A204.1 (cell line): Measurements from ENCODE around the gene GASK1A.
"Not testable (repeated sequence)": the region's sequence is repeated elsewhere in the genome, so short reads cannot be mapped to it uniquely, and the experiment has no call there.

Source experiments
- FAIRE-seq: peaks from 2 replicates; lab custom pipeline; 2012; peaks lifted over from hg19 to GRCh38; lab: Jason Lieb, UNC

The GASK1A gene

DNA sequence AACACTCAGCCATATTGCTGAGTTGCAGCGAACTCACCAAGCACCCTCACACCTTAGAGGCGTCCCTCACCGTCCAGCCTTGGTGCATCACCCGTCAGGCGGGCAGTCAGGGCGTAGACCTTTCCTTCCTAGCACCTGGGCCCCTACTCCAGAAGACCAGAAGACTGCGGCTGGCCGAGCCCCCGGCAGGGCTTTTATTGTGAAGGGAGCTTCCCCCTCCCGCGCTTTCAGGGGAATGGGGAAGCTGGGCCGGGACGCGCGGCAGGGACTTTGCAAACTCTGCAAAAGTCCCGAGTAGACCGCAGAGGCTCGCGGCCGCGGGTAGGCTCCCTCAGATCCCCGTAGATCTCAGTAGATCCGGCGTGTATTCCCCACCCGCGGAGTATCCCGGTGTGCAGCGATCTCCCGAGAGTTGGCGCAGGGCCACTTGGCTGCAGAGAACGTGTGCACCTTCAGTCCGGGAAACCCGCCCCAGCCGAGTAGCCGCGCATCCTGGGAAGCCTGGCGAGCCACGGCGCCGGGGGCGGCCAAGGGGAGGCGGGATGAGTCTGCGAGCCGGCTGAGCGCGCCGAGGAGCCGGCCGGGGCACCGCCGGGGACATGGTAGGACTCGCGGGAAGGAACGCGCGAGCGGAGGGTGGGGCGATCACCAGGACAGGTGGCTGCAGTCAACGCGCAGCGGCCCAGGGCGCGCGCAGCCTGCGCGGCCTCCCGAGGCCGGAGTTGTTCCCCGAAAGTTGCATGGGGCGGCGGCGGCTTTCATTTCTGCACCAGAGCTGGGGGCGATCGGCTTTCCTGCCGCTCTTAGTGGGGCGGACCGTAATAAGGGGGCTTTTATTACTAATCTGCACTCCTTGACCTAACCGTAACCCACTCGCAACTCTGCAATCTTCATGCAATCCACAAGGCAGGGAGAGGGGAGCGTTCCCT is at the start of gene GASK1A:
Gene GASK1A (plus strand): TSS at position 268 of the 929 bp plus-strand sequence. CDS start 332 bp downstream, at position 600.
- FAIRE-seq = no peak

DNA sequence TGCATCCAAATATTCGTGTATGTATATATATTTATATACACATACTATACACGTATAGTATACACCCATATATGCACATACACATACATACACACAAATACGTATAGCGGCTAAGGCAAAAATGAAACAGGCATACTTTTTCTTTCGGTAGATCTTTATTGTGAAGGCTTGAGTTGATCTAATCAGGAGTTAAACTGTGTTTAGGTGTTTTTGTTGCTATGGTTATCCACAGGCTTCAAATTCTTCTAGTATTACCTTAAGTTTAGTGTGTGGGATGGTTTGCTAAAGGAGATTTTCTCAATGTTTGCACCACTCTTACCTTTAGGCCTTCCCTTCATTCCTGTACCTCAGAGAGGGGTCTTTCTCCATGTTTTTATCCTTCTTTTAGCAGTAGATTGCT is 45.0 kb upstream of the GASK1A start:
- no peak for FAIRE-seq

DNA sequence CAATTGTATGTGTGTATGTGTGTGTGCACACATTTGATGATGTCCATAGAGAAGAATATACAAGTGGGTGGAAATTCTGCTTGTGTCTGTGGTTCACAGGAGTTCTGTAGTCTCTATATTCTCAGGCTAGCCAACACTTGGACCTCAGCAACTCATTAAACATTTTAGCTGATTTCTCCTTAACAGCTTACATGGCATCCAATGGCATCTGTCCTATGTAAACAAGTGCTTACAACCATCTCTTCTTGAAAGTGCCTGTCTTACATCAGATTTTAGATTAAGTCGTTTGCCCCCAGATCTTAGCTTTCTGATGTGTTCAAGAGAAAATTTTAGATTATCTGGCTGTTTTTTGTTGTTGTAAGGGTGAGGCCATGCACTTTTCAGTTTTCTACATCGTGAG is 44.2 kb upstream of the GASK1A start:
- FAIRE-seq = no peak

DNA sequence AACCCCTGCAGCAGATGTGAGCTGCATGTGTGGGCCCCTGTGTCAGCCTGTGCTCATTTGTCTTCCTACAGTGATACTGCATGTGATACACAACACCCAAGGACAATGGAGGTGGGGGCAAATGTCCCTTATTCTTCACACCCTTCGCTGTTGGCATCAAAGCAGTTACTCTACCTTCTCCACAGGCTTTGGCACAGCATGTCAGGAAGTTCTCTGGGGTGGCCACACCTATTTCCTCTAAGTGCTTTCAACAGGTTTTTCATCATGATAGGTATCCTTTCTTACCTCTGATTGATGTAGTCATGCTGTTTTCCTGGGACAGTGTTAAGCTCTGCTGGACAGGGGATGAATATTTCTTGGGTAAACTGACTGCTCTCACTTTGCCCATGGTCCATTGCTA is 43.6 kb upstream of the GASK1A start:
- FAIRE-seq = no peak

DNA sequence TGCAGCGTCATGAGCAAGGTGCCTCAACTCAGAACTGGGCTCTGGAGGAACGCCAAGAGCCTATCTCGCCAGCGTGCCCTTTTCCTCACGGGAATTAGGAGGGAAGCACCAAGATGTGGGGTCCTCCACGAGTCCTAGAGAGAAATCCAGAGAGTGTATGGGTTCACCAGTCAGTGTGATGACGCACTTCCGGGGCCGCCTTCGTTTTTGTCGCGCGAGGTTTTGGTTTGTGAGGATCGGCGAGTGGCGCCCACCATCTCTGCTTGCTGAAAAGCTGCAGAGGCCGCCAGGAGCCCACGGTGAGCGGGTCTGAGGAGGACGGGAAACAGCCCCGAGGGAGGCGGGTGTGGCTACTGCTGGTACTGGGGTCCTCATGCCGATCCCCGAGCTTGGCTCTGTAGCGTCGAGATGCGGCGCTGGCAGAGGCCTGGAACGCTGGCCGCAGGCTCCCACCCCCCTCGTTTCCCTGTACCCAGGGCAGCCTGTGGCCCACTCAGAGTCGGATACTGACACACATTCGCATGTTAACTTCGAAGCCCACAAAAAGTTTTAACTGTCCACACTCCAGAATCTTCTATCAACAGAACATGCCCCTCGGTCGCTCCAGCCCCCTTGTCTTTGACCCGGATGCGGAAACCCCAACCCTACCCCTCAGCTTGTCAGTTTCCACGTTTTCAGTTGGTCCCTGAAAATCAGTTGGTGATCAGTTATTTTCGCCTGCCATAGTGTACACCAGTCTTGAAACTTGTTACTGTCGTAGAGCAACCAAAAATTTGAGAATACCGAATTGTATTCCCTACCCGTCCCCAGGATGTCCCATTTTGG is 42.7 kb upstream of the GASK1A start:
- no peak for FAIRE-seq

DNA sequence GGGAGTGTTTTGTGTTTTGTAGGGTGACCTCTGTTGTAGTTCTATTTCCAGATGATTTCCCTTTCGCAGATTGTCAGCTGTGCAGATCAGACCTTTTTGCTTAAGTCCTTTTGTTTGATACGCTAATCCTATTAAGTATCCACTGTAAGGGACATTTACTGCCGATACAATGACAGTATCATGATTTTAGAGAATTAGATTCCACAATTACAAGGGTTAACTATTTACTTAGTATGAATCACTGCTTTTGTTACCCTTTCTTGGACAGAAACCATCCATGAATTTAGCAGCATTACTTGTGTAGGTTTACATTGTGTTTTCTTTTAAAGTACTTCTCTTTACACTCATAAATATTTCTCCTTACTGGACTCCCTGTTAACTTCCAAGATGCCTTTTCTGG is 41.8 kb upstream of the GASK1A start:
- FAIRE-seq = no peak

DNA sequence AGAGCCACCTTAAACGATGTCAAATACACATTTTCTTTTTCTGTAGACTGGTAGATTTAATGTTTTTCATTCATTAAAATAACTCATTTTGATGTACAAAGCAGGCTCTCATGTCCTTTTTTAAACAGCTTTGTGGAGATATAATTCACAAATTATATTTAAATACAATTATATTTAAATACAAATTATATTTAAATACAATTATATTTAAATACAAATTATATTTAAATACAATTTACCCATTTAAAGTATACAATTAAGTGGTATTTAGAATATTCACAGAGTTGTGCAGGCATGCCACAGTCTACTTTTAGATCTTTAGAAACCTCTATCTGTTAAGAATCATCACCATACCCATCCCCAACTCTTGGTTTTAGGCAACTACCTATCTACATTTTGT is 36.4 kb upstream of the GASK1A start:
- peak; percentile 3 for FAIRE-seq

DNA sequence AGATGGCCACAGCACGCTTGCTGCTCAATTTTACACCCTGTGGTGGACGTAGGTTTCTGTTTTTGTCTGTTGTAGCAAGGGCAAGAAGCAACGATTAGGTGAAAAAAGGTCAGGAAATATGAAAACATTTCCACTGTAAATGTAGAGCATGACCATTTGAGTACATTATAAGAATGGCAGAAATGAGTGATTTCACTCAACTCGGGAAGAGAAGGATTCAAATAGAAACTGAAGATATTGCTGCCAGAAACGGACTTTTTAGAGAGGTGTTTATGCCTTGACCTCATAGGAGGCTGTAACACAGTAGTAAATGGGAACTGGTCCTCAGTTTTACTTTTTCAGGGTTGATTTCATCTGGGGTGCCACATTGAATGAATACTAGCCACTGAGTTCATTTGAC is 33.1 kb upstream of the GASK1A start:
- FAIRE-seq = no peak

DNA sequence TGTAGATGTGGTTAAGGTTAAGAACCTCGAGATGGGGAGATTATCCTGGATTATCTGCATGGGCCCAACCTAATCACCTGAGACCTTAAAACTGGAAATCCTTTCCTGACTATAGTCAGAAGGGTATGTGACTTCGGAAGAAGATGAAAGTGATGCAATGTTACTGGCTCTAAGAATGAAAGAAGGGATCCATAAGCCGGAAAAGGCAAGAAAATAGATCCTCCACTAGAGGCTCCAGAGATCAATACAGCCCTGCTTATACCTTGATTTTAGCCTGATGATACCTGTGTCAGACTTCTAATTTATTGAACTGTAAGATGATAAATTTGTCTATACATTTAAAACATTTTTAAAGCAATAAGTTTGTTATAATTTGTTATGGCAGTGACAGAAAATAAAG is 21.5 kb upstream of the GASK1A start:
- FAIRE-seq = peak; percentile 35

DNA sequence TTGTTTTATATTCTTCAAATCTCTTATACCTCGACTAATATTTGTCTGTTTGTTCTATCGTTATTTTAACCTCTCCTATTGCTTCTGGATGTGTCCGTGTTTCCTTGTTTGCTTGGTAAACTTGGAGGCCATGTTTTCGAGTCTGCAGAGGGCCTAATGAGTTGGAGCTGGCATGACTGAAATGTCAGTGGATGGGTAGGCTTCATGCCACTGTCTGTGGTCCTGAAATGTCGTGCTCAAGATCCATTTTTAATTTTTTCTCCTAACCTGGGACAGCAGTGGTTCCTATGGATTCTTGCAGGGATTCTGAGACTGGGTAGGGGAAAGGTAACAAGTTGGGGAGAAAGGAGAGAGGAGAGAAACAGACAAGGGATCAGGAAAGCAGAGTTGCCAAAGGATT is 18.8 kb upstream of the GASK1A start:
- no peak for FAIRE-seq

DNA sequence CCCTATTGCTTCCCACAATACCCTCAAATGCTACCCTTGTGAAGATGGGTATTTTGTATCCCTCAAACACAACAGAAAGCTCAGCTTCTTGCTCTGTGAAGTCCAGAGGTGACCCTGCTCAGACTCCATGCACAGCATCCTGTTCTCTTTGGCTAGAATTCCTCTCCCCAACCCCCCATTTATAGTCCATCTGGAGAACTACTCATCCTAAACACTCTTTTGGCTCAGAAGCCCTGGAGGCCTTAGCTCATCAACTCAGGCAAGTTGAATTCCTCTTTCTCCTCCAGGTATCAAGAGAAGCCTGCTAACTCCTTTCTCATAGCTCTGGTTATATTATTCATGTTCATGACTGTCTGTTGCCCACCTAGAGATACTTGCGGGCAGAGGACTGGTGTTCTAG is 18.3 kb upstream of the GASK1A start:
- no peak for FAIRE-seq

DNA sequence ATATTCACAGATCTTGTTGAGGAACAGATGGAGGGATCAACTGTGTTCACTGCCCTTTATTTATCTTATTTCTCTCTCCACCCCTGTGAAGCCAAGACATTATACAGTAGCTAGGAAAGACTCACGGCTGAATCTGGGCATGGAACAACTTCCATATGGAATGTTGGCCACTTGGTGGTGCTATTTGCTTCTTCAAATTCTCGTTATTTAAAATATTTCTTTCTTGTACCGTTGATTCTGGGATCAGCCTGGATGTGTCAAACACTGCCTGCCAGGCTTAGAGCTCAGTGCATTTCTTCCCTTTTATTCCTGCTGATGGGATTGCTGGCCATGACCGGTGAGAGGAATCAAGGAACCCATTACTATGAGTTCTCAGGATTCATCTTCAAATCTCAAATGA is 17.5 kb upstream of the GASK1A start:
- FAIRE-seq = peak; percentile 83

DNA sequence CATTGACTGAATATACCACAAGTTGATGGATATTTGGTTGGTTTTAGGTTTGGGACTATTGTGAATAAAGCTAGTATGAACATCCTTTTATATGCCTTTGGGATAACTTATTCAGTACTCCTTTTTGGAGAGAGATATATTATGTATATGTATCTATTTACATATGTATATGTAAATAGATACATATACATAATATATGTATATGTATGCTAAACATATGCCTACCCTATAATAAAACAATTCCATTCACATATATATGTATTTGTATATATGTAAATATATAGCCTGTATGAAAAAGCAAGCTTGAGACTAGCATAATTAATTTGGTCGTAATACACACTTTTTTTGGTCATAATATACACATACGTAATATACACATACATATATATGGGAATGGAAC is 15.8 kb upstream of the GASK1A start:
- no peak for FAIRE-seq

DNA sequence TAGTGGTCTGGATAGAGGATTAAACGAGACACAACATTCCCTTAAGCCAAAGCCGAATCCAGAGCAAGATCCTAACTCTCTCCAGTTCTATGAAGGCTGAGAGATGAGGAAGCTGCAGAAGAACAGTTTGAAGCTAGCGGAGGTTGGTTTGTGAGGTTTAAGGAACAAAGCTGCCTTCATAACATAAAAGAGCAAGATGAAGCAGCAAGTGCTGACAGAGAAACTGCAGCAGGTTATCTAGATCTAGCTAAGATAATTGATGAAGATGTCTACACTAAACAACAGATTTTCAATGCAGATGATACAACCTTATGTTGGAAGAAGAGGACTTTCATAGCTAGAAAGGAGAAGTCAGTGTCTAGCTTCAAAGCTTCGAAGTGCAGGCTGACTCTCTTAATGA is 14.8 kb upstream of the GASK1A start:
- FAIRE-seq = no peak

DNA sequence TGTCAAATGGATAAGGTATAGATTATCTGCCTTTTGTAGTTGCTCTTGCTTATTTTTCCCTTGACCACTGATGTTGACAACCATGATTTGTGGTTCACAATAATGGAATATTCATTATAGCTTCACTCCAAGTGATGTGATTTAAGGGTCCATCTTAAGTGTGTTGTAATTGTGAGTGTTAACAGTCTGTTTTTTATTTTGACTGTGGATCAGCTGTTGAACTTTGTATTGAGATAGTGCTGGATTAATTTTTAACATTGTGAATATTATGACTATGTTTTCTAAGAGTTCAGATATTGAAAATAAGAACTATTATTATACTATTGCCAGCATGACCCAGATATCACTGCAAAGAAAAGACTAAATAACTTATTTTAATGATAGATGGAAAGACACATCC is 8.6 kb upstream of the GASK1A start:
- no peak for FAIRE-seq

DNA sequence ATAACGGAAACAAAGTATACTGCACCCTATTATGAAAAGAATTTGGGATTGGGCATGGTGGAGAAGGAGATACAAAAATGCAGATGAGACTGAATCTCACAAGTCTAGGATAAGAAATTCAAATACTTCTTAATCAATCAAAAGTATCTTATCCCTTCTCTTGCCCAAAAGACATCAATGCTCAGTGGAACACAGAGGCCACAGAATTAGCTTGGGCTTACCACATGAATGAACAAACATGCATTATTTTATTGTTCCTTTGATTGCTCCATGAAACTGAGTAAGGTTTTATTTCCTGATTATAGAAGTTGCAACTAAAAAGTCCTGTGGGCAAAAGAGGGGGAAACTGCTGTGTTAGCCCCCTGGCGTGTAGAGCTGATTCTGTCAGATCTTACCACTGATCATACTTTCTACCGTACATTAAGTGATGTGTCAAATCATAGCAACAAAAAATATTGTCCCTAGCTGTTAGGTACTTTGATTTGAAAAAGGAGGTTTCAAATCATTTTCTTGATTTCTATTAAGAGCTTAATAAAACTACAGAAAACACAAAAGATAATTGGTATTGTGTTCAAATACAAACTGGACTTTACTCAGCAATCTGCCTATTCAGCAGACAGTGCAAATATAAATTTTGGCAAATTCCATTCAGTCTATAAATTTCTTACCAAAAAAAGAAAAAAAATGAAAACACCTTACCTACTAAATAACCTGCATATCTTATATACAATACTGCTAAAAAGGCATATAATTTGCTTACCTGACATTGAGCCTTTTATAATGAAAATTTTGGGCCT is 7.9 kb upstream of the GASK1A start:
- no peak for FAIRE-seq

DNA sequence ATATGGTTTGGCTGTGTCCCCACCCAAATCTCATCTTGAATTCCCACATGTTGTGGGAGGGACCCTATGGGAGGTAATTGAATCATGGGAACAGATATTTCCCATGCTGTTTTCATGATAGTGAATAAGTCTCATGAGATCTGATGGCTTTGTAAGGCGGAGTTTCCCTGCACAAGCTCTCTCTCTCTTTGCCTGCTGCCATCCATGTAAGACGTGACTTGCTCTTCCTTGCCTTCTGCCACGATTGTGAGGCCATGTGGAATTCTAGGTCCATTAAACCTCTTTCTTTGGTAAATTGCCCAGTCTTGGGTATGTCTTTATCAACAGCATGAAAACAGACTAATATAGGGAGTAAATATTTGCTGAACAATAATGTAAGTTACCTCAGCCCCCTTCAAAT is 4.2 kb upstream of the GASK1A start:
- not testable (repeated sequence) for FAIRE-seq

DNA sequence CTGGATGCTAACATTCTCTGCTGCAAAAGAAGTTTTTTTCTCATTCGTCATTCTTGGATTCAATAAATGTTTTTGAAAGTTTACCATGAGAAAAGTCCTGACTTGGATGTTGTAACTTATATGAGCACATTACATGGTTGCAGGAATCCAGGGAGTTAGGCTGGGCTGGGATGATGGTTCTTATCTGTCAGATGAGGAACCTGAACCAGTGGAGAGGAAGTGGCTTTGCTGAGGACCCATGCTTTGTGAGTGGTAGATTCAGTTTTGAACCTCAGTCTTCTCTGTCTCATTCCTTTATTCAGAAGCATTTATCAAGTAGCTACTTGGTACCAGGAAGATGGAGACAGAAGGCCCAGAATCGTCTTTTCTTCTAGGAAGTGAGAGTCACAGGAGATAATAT is 3.7 kb upstream of the GASK1A start:
- no peak for FAIRE-seq

DNA sequence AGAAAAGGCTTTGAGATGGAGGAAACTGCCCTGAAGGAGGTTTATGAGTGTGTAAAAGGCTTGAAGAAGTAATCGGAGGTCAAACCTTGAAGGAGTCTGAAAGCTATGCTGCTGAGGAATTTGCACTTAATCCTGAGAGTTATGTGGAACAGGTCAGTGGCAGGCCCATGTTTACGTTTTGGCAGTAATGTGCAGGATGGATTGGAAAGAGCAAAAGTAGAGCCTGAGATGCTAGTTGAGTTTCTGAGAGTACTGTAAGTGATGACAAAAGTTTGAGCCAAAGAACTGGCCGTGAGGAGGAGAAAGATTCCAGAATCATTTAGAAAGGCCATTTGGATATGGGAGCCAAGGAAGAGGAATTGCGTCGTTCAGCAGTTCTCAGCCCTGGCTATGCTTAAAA is 3.2 kb upstream of the GASK1A start:
- FAIRE-seq = no peak

DNA sequence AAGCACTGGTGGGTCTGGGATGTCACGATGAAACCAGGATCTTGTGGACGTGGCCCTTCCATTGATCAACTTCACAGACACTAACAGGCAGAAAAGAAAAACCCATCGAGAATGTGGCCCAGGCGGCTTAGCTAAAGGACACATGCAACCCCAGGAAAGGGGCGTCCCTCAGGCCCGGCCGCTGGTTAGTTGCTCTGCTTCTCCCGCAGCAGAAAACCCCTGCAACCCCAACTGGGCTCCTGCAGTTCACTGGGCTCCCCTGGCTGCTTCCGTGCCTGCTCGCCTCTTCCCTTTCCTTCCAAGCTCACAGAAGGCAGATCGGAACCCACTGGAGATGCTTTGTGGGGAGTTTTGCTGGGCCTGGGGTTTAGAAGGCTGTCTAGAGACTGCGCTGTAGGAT is 1.1 kb downstream of the GASK1A start:
- no peak for FAIRE-seq

DNA sequence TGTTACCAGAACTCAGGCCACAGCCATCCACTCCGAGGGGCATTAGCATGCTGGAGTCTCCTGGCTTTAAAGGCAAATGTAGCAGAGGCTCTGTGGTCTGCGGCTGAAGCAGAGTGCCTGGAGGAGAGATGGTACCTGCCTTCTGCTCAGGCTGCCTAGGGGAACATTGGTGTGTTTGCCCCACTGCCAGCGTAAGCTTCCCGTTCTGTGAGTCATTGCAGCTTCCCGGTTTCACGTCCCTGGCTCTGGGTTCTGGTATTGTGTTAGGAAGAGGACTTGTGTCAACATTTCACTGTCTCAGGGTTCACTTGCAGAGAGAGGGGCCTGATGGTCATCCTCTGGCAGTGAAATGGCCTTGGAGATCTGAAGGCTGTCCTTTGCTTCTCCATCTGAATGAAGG is 1.8 kb downstream of the GASK1A start:
- no peak for FAIRE-seq

DNA sequence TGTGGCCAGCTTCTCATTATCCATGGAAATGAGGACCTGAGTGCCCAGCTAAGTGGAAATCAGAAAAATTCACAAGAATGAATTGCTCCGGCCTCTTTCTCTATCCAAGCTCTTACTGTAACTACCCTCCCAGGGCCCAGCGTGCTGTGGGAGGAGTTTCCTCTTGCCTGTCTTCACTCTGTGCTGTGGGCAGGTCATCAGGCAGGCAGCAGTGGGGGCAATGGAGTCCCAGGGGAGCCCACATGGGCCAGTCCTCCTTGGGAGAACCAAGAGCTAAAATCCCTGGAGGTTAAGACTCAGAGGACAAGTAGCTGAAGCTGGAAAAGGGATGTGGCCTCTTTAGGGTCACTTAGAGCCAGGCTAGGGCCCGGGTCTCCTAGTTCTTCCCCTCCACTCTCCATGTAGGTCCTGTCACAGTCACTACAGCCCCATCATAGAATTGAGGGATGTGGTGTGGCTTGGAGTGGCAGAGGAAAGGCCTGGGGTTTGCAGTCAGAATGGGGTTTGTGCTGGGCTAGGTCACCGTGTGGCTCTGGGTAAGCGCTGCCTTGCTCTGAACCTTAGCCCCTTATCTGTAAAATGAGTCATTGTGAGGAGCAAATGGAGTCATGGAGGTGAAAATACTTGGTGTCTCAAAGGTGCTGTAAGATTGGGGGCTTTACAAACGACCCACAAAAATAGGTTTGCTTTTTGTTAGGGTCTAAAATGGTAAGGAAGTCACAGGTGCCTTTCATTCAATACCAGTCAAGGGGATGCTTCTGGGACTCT is 3.7 kb downstream of the GASK1A start:
- no peak for FAIRE-seq
